WTC11 (cell line): ENCODE data around the gene ZNF385A. TPM values are rescaled to one million over a fixed set of nuclear protein-coding genes. Genes with fewer than 3 reads are reported as not detected.
A peak's percentile ranks its signal among the peaks of the same experiment; 100 is the strongest.

Experiments used
- ATAC-seq: fragments of 200-7000 bp; cut with Tn5 transposase; 2 replicates; pipeline ENCODE4 v1.10.0; 2021; ENCODE audit warnings: mild to moderate bottlenecking, moderate library complexity
- CTCF ChIA-PET: fragments of 300-600 bp; sonication (Branson Sonifier 250); formaldehyde crosslinking; loops from one replicate; lab custom pipeline; 2021; ENCODE audit warnings: antibody characterized with exemption; lab: Charles Lee
- POLR2A ChIA-PET: fragments of 350-600 bp; sonication (Branson Sonifier 250); formaldehyde crosslinking; loops from one replicate; lab custom pipeline; 2021; ENCODE audit warnings: antibody characterized with exemption; lab: Charles Lee
- DNase-seq: peaks from one replicate; pipeline ENCODE4 v3.0.0; 2021; ENCODE audit warnings: low spot score
- H3K27ac Mint-ChIP-seq: 2 replicates; pipeline ENCODE4 v1.8.0; 2021; ENCODE audit warnings: mixed read lengths
- H3K27me3 Mint-ChIP-seq: 2 replicates; pipeline ENCODE4 v1.8.0; 2021; ENCODE audit warnings: low read depth, mild to moderate bottlenecking, moderate library complexity, mixed read lengths
- H3K36me3 Mint-ChIP-seq: 2 replicates; pipeline ENCODE4 v1.8.0; 2021; ENCODE audit warnings: mixed read lengths
- H3K4me1 Mint-ChIP-seq: 2 replicates; pipeline ENCODE4 v1.8.0; 2022; ENCODE audit warnings: mixed read lengths
- H3K4me3 Mint-ChIP-seq: 2 replicates; pipeline ENCODE4 v1.8.0; 2021; ENCODE audit warnings: mild to moderate bottlenecking, moderate library complexity, mixed read lengths
- H3K9me3 Mint-ChIP-seq: 2 replicates; pipeline ENCODE4 v1.8.0; 2021; ENCODE audit warnings: mixed read lengths
- CREM ChIP-seq: sonication (generic); formaldehyde crosslinking; IDR thresholded peaks from 2 replicates; pipeline ENCODE4 v1.8.1; 2022; ENCODE audit warnings: mild to moderate bottlenecking, missing genetic modification reagents, moderate library complexity
- FOXK1 ChIP-seq: sonication (generic); formaldehyde crosslinking; IDR thresholded peaks from 2 replicates; pipeline ENCODE4 v1.8.0; 2022; ENCODE audit warnings: mild to moderate bottlenecking, moderate library complexity, missing genetic modification reagents
- GTF2I ChIP-seq: fragments of 250-450 bp; sonication (Bioruptor Pico); conservative IDR thresholded peaks from 2 replicates; pipeline ENCODE4 v1.4.0; 2021; ENCODE audit warnings: mild to moderate bottlenecking
- NR2C2 ChIP-seq: sonication (generic); formaldehyde crosslinking; IDR thresholded peaks from 2 replicates; pipeline ENCODE4 v1.8.0; 2022; ENCODE audit warnings: mild to moderate bottlenecking, missing genetic modification reagents
- OVOL2 ChIP-seq: fragments of 250-450 bp; sonication (Bioruptor Pico); IDR thresholded peaks from 2 replicates; pipeline ENCODE4 v1.9.0; 2021; ENCODE audit warnings: mild to moderate bottlenecking, borderline replicate concordance
- RELA ChIP-seq: sonication (generic); formaldehyde crosslinking; IDR thresholded peaks from 2 replicates; pipeline ENCODE4 v1.8.1; 2022; ENCODE audit warnings: missing genetic modification reagents, mild to moderate bottlenecking, borderline replicate concordance
- SMAD3 ChIP-seq: sonication (generic); formaldehyde crosslinking; IDR thresholded peaks from 2 replicates; pipeline ENCODE4 v1.8.0; 2022; ENCODE audit warnings: missing genetic modification reagents, mild to moderate bottlenecking, borderline replicate concordance
- ZNF138 ChIP-seq: sonication (generic); formaldehyde crosslinking; conservative IDR thresholded peaks from 2 replicates; pipeline ENCODE4 v1.8.1; 2022; ENCODE audit warnings: mild to moderate bottlenecking, moderate library complexity, missing genetic modification reagents
- ZNF263 ChIP-seq: sonication (generic); formaldehyde crosslinking; IDR thresholded peaks from 2 replicates; pipeline ENCODE4 v1.8.1; 2022; ENCODE audit warnings: low read depth, mild to moderate bottlenecking, moderate library complexity, missing genetic modification reagents
- ZNF281 ChIP-seq: sonication (generic); formaldehyde crosslinking; IDR thresholded peaks from 2 replicates; pipeline ENCODE4 v1.8.0; 2023; ENCODE audit warnings: mild to moderate bottlenecking, missing genetic modification reagents
- ZNF416 ChIP-seq: fragments of 250-450 bp; sonication (Bioruptor Pico); IDR thresholded peaks from 2 replicates; pipeline ENCODE4 v1.9.0; 2021; ENCODE audit warnings: mild to moderate bottlenecking, inconsistent platforms
- ZNF671 ChIP-seq: fragments of 250-450 bp; sonication (Bioruptor Pico); IDR thresholded peaks from 2 replicates; pipeline ENCODE4 v1.8.0; 2021; ENCODE audit warnings: mild to moderate bottlenecking
- total RNA-seq: library from RNA; stranded (reverse); gene quantifications from 3 replicates; pipeline ENCODE4 v1.2.3, GENCODE V29; 2021
- TF ChIP-seq, protein P1 (sequence below): sonication (generic); formaldehyde crosslinking; IDR thresholded peaks from 2 replicates; pipeline ENCODE4 v1.8.0; 2023; ENCODE audit warnings: missing genetic modification reagents
- TF ChIP-seq, protein P2 (sequence below): fragments of 250-450 bp; sonication (Bioruptor Pico); conservative IDR thresholded peaks from 2 replicates; pipeline ENCODE4 v1.9.0; 2021; ENCODE audit warnings: mild to moderate bottlenecking
- TF ChIP-seq, protein P3 (sequence below): sonication (generic); formaldehyde crosslinking; conservative IDR thresholded peaks from 2 replicates; pipeline ENCODE4 v1.8.1; 2023; ENCODE audit warnings: mild to moderate bottlenecking, low read depth, missing genetic modification reagents, moderate library complexity
- TF ChIP-seq, protein P4 (sequence below): sonication (generic); formaldehyde crosslinking; IDR thresholded peaks from 2 replicates; pipeline ENCODE4 v1.8.1; 2023; ENCODE audit warnings: mild to moderate bottlenecking, missing genetic modification reagents
- TF ChIP-seq, protein P5 (sequence below): fragments of 200-600 bp; IDR thresholded peaks from 2 replicates; pipeline ENCODE4 v1.8.0; 2022; ENCODE audit warnings: antibody characterized with exemption
- TF ChIP-seq, protein P6 (sequence below): sonication (generic); formaldehyde crosslinking; IDR thresholded peaks from 2 replicates; pipeline ENCODE4 v1.8.1; 2023; ENCODE audit warnings: mild to moderate bottlenecking, missing genetic modification reagents, borderline replicate concordance

The ZNF385A gene
- total RNA-seq, 1 experiment from 2014 or later, result 23.5 TPM

DNA sequence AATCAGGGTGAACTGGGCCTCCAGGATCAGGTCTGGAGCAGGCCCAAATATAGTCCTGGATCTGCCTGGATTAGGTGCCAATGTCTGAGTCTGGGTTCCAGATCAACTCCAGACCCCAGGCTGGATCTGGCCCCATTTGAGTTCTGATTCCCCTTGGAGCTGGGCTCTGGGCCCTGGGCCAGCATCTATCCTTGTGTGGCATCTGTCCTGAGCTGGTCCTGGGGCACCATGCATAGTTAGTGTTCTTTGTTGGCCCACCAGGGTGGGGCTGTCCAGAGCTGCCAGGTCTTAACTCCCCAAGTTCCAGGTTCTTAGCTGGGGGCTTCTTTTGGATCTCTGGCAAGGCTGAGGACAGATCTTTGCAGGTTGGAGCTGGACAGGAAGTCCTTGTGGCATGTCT is 11.0 kb upstream of the ZNF385A start (continued):
- TF ChIP-seq, protein P1, sequence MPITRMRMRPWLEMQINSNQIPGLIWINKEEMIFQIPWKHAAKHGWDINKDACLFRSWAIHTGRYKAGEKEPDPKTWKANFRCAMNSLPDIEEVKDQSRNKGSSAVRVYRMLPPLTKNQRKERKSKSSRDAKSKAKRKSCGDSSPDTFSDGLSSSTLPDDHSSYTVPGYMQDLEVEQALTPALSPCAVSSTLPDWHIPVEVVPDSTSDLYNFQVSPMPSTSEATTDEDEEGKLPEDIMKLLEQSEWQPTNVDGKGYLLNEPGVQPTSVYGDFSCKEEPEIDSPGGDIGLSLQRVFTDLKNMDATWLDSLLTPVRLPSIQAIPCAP (CRISPR knock-in tag), result no peak
- TF ChIP-seq ZNF671 (CRISPR knock-in tag) (no peak), NR2C2 (CRISPR knock-in tag) (no peak), ZNF138 (CRISPR knock-in tag) (no peak), CREM (CRISPR knock-in tag) (no peak)

DNA sequence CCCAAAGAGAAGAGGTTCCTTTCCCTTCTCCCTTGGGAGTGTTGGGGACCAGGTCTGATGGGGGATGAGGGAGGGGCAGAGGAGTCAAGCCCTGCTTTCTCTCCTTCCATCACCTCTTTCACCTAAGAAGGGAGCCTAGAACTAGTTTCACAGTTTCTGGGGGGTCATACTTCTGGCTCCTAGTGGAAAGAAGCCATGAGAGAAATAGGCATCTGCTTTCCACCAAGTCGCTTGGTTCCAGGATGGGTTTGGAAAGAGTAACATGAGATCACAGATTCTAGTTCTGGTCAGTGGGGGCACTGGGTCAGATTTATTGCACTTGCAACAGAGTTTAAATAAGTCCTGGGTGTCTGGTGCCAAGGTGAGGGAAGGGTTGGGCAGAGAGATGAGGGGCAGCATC is 10.5 kb upstream of the ZNF385A start:
- DNase-seq (no peak), ATAC-seq (no peak)
- Mint-ChIP-seq H3K36me3 (peaks cover 21% of the 10 kb centered on the region), H3K27me3 (peaks cover 19% of the 10 kb centered on the region), H3K4me1 (peaks cover 27% of the 10 kb centered on the region), H3K27ac (no peak overlapping the region), H3K9me3 (no peaks in the 10 kb centered on the region), H3K4me3 (no peak overlapping the region)
- TF ChIP-seq ZNF416 (CRISPR knock-in tag) (no peak), FOXK1 (CRISPR knock-in tag) (no peak), SMAD3 (CRISPR knock-in tag) (no peak)
- TF ChIP-seq, protein P2, sequence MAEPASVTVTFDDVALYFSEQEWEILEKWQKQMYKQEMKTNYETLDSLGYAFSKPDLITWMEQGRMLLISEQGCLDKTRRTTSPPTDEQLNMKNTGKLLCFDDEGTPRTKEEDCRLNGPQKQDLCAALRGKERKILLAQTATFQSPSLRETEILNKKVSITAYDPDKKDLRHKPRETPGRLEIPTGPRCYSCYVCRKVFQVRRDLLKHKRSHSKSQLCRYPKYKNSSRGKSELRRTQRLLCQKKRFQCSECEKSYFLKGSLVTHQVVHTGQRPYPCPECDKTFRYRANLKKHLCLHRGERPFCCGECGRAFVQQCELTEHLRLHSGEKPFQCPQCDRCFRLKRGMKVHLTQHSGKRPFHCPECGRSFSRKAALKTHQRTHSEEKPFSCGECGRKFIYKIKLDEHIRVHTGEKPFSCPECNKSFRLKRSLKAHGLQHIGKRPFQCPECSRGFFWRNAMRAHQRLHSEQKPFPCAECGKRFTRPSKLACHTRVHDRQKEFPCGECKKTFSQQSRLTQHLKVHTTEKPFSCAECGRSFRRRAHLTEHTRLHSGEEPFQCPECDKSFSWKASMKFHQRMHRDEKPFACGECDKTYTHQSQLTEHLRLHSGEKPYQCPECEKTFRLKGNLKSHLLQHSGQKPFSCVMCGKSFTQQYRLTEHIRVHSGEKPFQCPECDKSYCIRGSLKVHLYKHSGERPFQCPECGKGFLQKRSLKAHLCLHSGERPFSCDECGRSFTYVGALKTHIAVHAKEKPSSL (CRISPR knock-in tag), result no peak
- ChIA-PET POLR2A (no interaction called here), CTCF (interaction anchor here (1.2 to 11.3 kb wide), 3 partner anchors 16 to 47 kb away, joined by 3 to 361 read pairs (median 65); no protein-coding TSS in a partner anchor)

GRCh38 chr12:54394281-54394719 is 9.8 kb upstream of the ZNF385A start:
- Mint-ChIP-seq H3K27ac (no peak overlapping the region), H3K4me1 (peaks cover 34% of the 10 kb centered on the region), H3K9me3 (no peaks in the 10 kb centered on the region), H3K36me3 (peaks cover 21% of the 10 kb centered on the region), H3K4me3 (no peak overlapping the region), H3K27me3 (peaks cover 19% of the 10 kb centered on the region)
- DNase-seq, result peak; percentile 80
- ChIA-PET CTCF (interaction anchor here (0.8 to 4.3 kb wide), 16 partner anchors 8 to 185 kb away, joined by 3 to 50 read pairs (median 4); partner anchors contain the start of gene NCKAP1L), POLR2A (no interaction called here)
- peak; percentile 26 for ATAC-seq
- TF ChIP-seq ZNF263 (CRISPR knock-in tag) (no peak), RELA (CRISPR knock-in tag) (no peak), OVOL2 (CRISPR knock-in tag) (no peak), ZNF281 (no peak), GTF2I (CRISPR knock-in tag) (0 out of 2 replicates have a peak, but pooled peaks have one; percentile 10)
- TF ChIP-seq, protein P3, sequence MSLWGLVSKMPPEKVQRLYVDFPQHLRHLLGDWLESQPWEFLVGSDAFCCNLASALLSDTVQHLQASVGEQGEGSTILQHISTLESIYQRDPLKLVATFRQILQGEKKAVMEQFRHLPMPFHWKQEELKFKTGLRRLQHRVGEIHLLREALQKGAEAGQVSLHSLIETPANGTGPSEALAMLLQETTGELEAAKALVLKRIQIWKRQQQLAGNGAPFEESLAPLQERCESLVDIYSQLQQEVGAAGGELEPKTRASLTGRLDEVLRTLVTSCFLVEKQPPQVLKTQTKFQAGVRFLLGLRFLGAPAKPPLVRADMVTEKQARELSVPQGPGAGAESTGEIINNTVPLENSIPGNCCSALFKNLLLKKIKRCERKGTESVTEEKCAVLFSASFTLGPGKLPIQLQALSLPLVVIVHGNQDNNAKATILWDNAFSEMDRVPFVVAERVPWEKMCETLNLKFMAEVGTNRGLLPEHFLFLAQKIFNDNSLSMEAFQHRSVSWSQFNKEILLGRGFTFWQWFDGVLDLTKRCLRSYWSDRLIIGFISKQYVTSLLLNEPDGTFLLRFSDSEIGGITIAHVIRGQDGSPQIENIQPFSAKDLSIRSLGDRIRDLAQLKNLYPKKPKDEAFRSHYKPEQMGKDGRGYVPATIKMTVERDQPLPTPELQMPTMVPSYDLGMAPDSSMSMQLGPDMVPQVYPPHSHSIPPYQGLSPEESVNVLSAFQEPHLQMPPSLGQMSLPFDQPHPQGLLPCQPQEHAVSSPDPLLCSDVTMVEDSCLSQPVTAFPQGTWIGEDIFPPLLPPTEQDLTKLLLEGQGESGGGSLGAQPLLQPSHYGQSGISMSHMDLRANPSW (CRISPR knock-in tag), result no peak
- TF ChIP-seq, protein P4, sequence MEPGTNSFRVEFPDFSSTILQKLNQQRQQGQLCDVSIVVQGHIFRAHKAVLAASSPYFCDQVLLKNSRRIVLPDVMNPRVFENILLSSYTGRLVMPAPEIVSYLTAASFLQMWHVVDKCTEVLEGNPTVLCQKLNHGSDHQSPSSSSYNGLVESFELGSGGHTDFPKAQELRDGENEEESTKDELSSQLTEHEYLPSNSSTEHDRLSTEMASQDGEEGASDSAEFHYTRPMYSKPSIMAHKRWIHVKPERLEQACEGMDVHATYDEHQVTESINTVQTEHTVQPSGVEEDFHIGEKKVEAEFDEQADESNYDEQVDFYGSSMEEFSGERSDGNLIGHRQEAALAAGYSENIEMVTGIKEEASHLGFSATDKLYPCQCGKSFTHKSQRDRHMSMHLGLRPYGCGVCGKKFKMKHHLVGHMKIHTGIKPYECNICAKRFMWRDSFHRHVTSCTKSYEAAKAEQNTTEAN (CRISPR knock-in tag), result no peak
- TF ChIP-seq, protein P5, sequence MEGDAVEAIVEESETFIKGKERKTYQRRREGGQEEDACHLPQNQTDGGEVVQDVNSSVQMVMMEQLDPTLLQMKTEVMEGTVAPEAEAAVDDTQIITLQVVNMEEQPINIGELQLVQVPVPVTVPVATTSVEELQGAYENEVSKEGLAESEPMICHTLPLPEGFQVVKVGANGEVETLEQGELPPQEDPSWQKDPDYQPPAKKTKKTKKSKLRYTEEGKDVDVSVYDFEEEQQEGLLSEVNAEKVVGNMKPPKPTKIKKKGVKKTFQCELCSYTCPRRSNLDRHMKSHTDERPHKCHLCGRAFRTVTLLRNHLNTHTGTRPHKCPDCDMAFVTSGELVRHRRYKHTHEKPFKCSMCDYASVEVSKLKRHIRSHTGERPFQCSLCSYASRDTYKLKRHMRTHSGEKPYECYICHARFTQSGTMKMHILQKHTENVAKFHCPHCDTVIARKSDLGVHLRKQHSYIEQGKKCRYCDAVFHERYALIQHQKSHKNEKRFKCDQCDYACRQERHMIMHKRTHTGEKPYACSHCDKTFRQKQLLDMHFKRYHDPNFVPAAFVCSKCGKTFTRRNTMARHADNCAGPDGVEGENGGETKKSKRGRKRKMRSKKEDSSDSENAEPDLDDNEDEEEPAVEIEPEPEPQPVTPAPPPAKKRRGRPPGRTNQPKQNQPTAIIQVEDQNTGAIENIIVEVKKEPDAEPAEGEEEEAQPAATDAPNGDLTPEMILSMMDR, result peak; percentile 59
- TF ChIP-seq, protein P6, sequence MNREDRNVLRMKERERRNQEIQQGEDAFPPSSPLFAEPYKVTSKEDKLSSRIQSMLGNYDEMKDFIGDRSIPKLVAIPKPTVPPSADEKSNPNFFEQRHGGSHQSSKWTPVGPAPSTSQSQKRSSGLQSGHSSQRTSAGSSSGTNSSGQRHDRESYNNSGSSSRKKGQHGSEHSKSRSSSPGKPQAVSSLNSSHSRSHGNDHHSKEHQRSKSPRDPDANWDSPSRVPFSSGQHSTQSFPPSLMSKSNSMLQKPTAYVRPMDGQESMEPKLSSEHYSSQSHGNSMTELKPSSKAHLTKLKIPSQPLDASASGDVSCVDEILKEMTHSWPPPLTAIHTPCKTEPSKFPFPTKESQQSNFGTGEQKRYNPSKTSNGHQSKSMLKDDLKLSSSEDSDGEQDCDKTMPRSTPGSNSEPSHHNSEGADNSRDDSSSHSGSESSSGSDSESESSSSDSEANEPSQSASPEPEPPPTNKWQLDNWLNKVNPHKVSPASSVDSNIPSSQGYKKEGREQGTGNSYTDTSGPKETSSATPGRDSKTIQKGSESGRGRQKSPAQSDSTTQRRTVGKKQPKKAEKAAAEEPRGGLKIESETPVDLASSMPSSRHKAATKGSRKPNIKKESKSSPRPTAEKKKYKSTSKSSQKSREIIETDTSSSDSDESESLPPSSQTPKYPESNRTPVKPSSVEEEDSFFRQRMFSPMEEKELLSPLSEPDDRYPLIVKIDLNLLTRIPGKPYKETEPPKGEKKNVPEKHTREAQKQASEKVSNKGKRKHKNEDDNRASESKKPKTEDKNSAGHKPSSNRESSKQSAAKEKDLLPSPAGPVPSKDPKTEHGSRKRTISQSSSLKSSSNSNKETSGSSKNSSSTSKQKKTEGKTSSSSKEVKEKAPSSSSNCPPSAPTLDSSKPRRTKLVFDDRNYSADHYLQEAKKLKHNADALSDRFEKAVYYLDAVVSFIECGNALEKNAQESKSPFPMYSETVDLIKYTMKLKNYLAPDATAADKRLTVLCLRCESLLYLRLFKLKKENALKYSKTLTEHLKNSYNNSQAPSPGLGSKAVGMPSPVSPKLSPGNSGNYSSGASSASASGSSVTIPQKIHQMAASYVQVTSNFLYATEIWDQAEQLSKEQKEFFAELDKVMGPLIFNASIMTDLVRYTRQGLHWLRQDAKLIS, result no peak
